Measurements from ENCODE around the gene LRRC72.
"Not testable (repeated sequence)": the region's sequence is repeated elsewhere in the genome, so short reads cannot be mapped to it uniquely, and the experiment has no call there.

LRRC72 gene

DNA sequence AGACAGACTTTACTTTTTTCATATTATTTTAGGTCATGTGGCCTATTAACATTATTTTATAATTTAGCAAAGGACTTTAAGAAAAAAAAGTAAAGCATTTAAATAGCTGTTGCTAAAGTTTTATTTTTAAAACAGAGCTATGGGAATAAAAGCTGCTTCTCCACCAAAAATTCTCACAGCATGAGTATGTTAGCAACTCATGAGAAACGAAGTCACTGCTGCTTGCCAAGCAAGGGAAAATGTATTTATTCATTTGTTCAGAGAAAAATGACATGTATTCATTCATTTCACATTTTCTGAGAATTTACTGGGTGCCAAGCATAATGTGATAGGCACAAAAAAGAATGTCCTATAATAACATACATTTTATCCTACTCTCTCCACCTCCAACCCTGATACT lies 5.1 kb downstream of the LRRC72 start:
- no peak for DNase-seq

GRCh38 chr7:16532272-16532671 lies 5.6 kb downstream of the LRRC72 start:
- DNase-seq: no peak

DNA sequence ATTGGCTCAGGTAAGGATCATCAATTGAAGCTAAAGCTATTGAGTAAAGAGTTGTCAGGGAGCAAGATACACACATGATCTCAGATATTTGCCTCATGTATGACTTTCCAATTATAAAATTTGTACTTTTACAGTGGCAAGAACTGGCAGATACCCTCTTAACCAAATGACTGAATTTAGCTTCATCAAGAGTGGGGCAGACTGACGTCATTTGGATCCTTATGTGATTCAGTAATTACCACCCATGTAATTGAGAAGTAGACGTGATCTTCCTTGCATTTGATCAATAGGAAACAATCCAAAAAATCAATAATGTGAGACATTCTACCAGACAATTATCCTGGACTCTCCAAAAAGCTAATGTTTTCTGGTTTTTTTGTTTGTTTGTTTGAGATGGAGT lies 8.9 kb downstream of the LRRC72 start:
- DNase-seq: no peak

DNA sequence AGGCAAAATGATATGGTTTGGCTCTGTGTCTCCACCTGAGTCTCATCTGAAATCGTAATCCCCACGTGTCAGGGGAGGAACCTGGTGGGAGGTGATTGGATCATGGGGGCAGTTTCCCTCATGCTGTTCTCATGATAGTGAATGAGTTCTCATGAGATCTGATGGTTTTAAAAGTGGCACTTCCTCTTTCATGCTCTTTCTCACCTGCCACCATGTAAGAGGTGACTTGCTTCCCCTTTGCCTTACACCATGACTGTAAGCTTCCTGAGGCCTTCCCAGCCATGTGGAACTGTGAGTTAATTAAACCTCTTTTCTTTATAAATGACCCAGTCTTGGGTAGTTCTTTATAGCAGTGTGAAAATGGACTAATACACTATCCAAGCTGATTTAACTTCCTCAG lies 13.9 kb downstream of the LRRC72 start:
- not testable (repeated sequence) for DNase-seq

- DNase-seq: no peak
Observed at GRCh38 chr7:16542401-16542800, 15.8 kb downstream of the LRRC72 start.

GRCh38 chr7:16543456-16543855 lies 16.8 kb downstream of the LRRC72 start:
- no peak for DNase-seq

DNA sequence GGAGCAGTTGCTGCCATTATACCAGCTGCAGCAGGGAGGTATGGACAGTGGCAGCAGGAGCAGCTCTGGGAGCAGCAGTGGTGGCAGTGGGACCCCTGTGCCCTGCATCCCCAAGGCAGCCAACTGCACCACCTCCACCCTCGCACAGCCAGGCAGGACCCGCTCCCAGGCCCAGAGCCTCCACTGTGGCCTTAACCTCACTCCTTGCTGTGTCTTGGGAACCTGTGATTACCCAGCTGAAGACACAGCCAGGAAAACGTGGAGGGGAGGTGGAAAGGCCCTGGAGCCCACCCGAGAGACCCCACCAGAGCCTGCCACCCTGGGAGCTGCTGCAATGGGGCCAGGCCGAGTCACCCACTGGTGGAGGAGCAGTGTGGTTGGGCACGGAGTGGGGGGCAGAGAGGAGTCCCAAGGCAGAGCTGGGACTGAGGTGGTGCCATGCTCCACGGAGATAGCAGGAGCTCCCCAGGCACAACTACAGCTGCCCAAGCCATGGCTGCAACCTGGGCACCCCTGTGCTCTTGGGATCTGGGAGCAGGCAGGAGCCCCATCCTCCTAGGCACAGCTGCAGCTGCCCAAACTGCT lies 20.4 kb downstream of the LRRC72 start:
- DNase-seq: no peak

DNA sequence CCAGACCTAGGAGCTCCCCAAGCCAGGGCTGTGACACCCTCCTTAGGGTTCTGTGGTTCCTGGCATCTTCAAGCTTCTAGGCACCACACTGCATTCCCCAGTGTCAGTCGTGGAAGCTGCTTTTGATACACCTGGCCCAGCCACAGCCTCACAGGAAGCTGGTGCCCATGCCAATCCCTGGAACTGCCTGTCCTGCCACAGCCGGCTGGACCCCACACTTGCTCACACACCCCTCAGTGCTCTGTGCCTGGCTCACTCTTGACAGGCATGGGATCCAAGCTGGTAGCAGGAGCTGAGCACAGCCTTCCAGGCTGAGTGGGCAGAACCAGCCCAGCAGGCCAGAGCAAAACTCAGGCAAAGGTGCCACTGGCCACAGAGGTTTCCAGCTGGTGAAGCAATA lies 21.8 kb downstream of the LRRC72 start:
- no peak for DNase-seq

DNA sequence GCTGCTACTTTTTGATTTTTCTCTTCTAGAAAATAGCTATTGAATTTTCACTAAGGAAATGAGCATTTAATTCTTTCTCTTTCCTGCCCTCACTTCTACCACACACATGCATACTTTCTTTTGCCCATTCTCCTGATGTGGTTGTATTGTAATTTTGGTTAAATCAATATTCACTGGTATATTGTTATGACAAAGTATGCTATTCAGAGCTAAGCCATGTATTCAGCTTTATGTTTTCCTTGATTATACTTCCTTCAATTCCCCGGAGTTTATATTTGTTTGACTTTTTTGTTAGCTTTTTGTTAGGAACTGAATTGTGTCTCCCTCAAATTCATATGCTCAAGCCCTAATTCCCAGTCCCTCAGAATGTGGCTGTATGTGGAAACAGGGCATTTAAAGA lies 24.0 kb downstream of the LRRC72 start:
- no peak for DNase-seq

DNA sequence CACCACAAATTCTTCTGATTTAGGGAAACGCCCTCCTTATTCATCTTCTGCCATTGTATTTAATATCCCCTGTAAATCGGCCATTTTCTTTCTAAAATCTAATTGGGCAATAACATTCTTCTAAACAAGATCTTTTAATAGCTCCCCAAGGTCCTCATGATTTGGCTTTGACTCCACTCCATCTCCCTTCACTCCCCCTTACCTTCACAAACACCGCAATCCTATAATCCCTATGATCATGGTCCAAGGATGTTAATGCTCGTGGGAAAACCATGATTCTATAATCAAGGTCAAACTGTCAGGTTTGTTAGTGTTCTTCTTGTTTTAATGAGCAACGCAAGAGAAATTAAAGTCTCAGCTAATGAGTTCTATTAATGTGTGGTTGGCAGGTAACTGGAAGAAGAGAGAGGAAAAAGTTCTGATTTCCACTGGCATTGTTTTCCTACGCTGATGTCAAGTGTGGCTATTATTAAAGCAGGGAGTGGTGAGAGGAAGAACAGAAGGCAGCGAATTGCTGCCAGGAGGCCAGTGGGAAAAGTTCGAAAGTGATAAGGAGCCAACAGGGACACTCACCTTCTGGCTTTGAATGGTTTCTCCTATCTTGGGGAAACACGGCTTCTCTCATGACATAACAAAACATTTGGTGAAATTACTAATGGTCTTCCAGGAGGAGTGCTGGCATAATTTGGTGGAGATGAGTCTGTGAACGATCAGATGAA lies 28.1 kb downstream of the LRRC72 start:
- no peak for DNase-seq

- DNase-seq: no peak
Observed at GRCh38 chr7:16556359-16556758, 29.7 kb downstream of the LRRC72 start.

GRCh38 chr7:16558761-16559302 lies 32.2 kb downstream of the LRRC72 start:
- DNase-seq: no peak

GRCh38 chr7:16559497-16560179 lies 33.0 kb downstream of the LRRC72 start:
- DNase-seq: no peak

DNA sequence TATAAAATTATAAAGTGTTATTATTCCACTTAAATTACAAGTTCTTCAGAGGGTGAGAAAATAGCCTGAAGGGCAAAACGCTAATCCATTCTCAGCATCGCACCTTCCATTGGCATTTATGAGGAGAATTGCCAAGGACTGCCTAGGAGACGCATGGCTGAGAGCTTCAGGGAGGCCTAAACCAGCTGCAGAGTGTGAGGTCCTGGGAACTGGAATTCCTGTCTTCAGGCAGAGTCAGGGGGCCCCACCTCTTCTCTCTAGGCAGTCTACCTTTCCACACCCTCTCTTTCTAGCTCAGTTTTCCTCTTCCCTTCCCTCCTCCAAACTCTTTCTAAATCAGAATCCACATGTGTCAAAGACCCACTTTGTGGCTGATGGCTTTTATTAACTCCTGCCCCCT lies 35.3 kb downstream of the LRRC72 start:
- no peak for DNase-seq

GRCh38 chr7:16562456-16563220 lies 36.0 kb downstream of the LRRC72 start:
- DNase-seq: no peak

GRCh38 chr7:16563281-16564022 lies 36.8 kb downstream of the LRRC72 start:
- no peak for DNase-seq

- DNase-seq: no peak
Observed at GRCh38 chr7:16564023-16564380, 37.4 kb downstream of the LRRC72 start.

GRCh38 chr7:16564909-16565426 lies 38.3 kb downstream of the LRRC72 start:
- DNase-seq: no peak

GRCh38 chr7:16571941-16572340 lies 45.3 kb downstream of the LRRC72 start:
- no peak for DNase-seq

GRCh38 chr7:16579216-16579615 lies 52.6 kb downstream of the LRRC72 start:
- DNase-seq: no peak

DNA sequence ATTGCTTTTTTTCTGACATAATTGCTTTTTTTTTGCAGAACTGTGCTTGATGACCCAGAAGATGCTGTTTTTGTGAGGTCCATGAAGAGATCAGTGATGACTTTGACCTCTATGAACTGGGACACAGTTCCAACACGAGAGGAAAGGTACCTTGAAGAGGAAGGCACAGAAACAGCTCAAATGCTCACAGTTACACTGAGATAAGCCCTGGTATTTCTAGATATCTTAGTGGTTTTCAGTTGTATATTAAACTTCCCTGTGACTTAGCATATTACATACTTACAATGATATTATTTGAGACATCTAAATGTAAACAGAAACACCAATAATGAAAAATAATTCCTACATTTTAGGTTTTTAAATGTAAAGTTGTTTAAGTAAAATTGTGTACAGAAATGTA lies 54.7 kb downstream of the LRRC72 start:
- no peak for DNase-seq

DNA sequence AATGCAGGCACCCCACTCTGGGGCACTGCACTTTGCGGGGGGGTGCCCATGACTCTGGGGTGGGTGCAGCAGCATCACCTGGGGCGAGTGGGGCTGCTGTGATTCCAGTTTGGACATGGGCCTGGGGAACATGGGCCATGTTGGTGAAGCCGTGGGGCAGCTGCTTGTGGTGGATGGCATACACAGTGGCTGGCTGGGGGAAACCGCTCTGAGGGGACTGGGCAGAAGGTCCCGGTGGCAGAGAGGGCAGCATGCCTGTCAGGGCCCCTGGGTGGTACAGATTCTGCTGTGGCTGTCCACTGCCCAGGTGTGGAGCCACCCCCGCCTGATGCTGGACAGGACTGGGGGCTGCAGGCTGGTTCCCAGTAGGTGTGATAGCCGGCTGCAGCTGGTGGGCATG lies 57.2 kb downstream of the LRRC72 start:
- no peak for DNase-seq

Data from activated gamma-delta T cell treated with Interleukin-2 at 50 U/mL for 16 hours (primary cell).